ENCODE data around the gene USP10. TPM values are rescaled to one million over a fixed set of nuclear protein-coding genes. Genes with fewer than 3 reads are reported as not detected.

The USP10 gene
- total RNA-seq, 1 experiment from 2014 or later, result 203 TPM

- Mint-ChIP-seq H3K4me1 (peaks cover 20 to 26% of the 10 kb centered on the region in 2 experiments), H3K27ac (no peak overlapping the region), H3K4me3 (no peak overlapping the region), H3K9me3 (peaks cover 8 to 9% of the 10 kb centered on the region in 2 experiments; a peak in 3 of 5 replicates), H3K36me3 (ENCODE audit: insufficient read depth in 1 of 3, low read depth in 3 of 3) (peaks cover 0 to 5% (median 0%) of the 10 kb centered on the region in 3 experiments; a peak in 3 of 7 replicates), H3K27me3 (ENCODE audit: low read depth) (peaks cover 17% of the 10 kb centered on the region)
- Histone ChIP-seq H3K14ac (ENCODE audit: insufficient read depth, low read length) (no peak overlapping the region), H2AFZ (ENCODE audit: low read length) (no peak overlapping the region), H3T11ph (ENCODE audit: low read length) (no peak overlapping the region), H3K23me2 (ENCODE audit: insufficient read length, low read depth, low read length, poor library complexity, severe bottlenecking) (no peaks in the 10 kb centered on the region), H2AK5ac (ENCODE audit: insufficient read length, low read length) (no peak overlapping the region), H3K27ac (ENCODE audit: insufficient read length, low read depth, low read length) (no peak overlapping the region), H3K23ac (ENCODE audit: insufficient read length, low read depth, low read length) (no peak overlapping the region), H3K79me1 (ENCODE audit: insufficient read depth, low read depth, low read length, poor library complexity, severe bottlenecking) (no peaks in the 10 kb centered on the region), H4K91ac (ENCODE audit: insufficient read length, low read depth, low read length) (no peak overlapping the region), H2BK12ac (ENCODE audit: insufficient read length, low read depth, low read length) (no peak overlapping the region), H2BK120ac (ENCODE audit: low read depth, low read length, poor library complexity, severe bottlenecking) (no peak overlapping the region), H3K18ac (ENCODE audit: insufficient read length, low read depth, low read length) (no peak overlapping the region), H3K4ac (ENCODE audit: low read depth, low read length) (no peak overlapping the region), H4K20me1 (ENCODE audit: control insufficient read depth, insufficient read depth, insufficient read length) (peaks cover 2% of the 10 kb centered on the region), H3K56ac (ENCODE audit: insufficient read length, low read depth, low read length) (no peak overlapping the region), H4K5ac (ENCODE audit: insufficient read length, low read depth, low read length) (no peak overlapping the region), H3K4me2 (ENCODE audit: insufficient read depth, insufficient read length, low read length) (no peak overlapping the region), H3K79me2 (ENCODE audit: insufficient read depth, low read length) (no peaks in the 10 kb centered on the region), H3K9ac (ENCODE audit: extremely low read depth, insufficient read length, low read length) (no peak overlapping the region), H3K4me1 (ENCODE audit: insufficient read depth, low read length) (no peaks in the 10 kb centered on the region; the same call in 1 of the 2 replicates), H2BK5ac (ENCODE audit: insufficient read length, low read length) (no peak overlapping the region), H2BK15ac (ENCODE audit: low read depth, low read length) (no peak overlapping the region), H4K8ac (replicated peaks; ENCODE audit: insufficient read length, low read depth, low read length) (no peak overlapping the region), H2BK20ac (ENCODE audit: low read depth, low read length, poor library complexity, severe bottlenecking) (no peak overlapping the region), H3K9me3 (ENCODE audit: control insufficient read depth, low read depth, low read length) (no peaks in the 10 kb centered on the region), H3K27me3 (ENCODE audit: insufficient read depth, low read length) (no peaks in the 10 kb centered on the region)
- no peak for DNase-seq
- TF ChIP-seq CTCF (conservative IDR thresholded peaks at IDR 0.05), result no peak
- no CpG with 5 or more reads among the region's 6 CpGs for WGBS (ENCODE audit: extremely low coverage, insufficient read length, low lambda C conversion rate)
Measured at GRCh38 chr16:84686707-84687298, 13.0 kb upstream of the USP10 start.

Measured in H9 (cell line).